NB4 (cell line): ENCODE results near the gene SMPD3.

Source experiments
- CTCF ChIP-seq: IDR thresholded peaks from one replicate; pipeline ENCODE4 v1.5.1; 2012; ENCODE audit warnings: low read depth, low read length
- POLR2A ChIP-seq: IDR thresholded peaks from 2 replicates; pipeline ENCODE4 v1.6.1; 2011; ENCODE audit warnings: mild to moderate bottlenecking; ENCODE audit not compliant: insufficient read length; ENCODE audit errors: extremely low read depth

DNA sequence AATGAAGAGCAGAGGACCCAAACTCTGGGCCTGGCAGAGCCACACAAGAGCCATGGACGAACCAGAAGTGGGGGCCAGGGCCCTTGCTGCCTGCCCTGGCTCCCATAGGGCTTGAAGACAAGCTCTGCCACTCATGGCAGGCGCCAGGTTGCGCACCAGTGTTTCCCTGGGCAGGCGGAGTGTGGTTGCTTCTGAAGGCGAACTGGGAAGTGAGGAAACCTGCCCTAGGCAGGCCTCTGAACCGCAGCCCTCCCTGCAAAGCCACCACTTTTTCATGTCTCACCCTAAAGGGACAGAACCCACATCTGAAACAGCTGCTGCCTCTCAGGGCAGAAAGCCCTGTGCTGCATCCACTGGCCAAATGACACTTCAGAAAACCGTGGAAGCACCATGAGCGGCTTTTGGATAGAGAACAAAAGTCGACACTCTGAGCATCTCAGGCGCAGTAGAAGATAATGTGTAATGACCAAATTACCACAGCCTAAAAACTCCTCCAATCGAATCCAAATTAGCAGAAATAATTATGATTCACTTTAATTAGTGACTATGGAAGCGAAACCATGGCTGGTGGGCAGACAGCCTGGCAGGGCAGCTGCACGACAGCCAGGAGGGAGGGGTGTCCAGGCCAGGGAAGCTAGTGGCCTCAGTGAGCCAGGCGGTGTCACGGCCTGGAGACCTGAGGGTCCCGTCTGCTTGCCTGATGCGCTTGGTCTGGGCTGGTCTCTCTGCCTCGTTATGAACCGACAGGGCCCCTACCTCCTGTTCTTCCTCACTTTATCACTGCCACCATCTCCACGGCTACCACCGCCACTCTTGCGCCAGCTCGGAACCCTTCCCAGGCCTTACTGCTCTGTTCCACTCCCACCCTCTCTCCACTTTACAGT, 78.4 kb downstream of the SMPD3 start:
- no peak for TF ChIP-seq POLR2A
- TF ChIP-seq CTCF: no peak
